Right forelimb (tissue), 1 donor: ENCODE data around the gene LMBR1L.

Experiments
- DNase-seq: peaks from one replicate; pipeline ENCODE4 v3.0.0-alpha.2; 2018

The LMBR1L gene

DNA sequence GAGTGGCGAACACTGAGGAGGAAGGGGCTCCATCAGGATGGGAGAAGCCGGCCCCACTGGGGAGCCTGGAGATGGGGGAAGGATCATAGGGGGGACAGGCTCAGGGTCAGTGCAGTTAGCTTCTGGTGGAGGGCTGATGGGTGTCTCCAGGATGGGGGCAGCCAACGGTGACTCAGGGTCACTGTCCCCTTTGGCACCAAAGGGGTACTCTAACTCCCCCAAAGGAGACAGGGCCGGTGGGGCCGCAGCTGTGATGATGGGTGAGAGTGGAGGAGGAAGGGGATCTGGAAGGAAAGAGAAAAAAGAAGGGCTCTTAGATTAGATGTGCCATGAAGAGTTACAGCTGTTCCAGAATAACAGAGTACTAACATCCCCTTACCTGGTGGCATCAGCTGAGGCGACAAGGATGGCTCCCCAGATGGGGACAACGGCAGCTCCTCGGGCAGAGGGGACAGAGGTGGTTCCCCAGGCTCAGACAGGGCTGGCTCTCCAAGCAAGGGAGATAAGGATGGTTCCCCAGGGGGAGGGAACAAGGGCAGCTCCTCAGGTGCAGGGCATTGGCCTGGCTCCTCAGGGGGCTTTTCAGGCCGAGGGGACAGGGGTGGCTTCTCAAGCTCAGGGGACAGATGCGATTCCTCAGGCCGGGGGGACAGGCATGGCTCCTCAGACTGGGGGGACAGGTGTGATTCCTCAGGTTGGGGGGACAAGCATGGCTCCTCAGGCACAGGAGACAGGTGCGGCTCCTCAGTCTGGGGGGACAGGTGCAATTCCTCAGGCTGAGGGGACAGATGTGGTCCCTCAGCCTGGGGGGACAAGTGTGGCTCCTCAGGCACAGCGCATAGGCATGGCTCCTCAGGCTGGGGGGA, 59.9 kb downstream of the LMBR1L start:
- DNase-seq = no peak

DNA sequence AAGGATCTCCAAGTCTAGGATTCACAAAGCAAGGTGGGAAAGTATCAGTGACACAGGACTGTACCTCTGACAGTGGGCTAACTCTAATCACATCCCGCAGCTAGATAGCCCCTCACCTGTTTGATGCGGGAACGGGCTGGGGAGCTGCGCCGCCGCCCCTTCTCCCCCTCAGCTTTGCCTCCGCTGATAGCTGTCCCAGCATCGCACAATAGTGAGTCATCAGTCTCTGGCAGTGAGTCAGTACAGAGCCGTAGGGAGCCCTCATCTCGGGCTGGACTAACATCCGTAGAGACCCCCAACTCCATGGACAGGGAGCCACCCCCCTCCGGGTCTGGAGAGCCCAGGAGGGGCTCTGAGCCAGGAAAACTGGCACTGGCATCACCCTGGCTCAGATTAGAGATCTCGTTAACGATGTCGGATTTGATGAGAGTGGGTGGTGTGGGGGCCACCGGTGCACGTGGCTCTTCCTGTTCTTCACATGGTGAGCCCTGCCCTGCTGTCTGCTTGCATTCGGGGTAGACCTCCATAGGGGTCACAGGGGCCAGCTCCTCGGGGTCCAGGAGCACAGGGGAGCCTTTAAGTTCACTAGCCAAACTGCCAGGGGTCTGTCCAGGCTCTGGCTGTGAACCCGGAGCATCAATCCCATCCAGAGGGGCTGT, 61.0 kb downstream of the LMBR1L start:
- DNase-seq = no peak

DNA sequence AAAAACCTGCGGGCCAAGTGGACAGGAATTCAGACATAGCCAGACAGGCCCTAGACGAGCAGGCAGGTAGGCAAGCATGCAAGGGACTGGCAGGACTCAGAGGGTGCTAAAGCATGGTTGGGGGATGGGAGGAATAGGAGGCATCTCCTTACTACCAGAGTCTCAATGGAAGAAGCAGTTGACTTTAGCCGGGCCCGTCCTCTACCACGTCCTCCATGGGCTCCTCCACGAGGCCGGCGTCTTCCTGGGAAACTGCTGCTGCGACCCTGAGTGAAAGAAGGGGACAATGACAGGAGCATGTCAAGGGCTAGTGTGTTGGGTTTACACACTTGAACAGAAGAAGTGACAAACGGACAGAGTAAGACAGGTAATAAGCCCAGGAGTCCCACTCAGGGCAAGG, 61.7 kb downstream of the LMBR1L start:
- no peak for DNase-seq
